GM19351 (cell line): ENCODE data around the gene MYBBP1A.

Source experiments
- ATAC-seq: cut with Tn5 transposase; IDR thresholded peaks from one replicate; pipeline ENCODE4 v1.9.1; 2021; ENCODE audit warnings: mild to moderate bottlenecking, moderate library complexity; ENCODE audit not compliant: unreplicated experiment

Gene MYBBP1A

DNA sequence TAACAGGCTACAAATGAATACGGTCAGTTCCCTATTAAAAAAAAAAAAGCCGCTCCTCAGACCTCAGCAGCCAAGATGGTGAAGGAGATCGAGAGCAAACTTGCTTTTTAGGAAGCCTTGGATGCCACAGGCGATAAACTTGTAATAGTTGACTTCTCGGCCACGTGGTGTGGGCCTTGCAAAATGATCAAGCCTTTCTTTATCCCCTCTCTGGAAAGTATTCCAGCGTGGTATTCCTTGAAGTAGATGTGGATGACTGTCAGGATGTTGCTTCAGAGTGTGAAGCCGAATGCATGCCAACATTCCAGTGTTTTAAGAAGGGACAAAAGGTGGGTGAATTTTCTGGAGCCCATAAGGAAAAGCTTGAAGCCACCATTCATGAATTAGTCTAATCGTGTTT lies 16.9 kb upstream of the MYBBP1A start:
- no peak for ATAC-seq

DNA sequence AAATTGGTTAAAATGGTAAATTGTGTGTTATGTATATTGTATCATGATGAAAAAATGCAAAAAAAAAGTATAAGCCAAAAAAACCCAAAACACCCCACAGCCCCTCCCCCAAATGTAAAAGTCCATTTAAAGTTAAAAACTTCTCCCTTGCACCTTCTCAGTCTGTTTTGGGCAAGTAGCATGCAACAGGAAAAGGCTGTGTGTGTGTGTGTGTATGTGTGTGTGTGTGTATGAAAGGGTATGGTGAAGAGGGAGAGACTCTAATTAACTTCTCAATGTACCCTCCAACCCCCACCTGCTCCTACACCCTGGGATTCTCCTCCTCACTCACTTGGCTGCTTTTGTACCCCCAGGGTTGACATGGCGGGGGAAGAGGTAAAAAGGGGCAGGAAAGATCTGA lies 14.4 kb upstream of the MYBBP1A start:
- ATAC-seq: no peak

DNA sequence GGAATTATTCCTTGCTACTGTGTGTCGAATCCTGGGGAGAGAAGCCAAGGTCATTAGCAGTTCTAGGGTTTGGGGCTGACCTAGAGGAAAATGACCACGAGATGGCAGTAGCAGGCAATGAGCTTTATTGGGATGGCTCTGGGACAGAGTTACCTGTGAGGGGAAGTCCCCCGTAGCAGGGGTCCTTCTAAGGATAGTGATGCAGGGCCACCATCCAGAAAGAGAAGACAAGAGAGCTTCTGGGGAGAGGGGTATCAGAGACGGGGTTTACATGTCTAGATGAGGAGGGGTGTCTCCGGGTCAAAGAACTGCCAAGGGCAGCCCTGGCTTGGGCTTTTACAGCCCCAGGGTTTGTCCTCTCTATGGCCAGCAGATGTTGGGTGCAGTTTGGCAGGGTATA lies 11.6 kb upstream of the MYBBP1A start:
- no peak for ATAC-seq

DNA sequence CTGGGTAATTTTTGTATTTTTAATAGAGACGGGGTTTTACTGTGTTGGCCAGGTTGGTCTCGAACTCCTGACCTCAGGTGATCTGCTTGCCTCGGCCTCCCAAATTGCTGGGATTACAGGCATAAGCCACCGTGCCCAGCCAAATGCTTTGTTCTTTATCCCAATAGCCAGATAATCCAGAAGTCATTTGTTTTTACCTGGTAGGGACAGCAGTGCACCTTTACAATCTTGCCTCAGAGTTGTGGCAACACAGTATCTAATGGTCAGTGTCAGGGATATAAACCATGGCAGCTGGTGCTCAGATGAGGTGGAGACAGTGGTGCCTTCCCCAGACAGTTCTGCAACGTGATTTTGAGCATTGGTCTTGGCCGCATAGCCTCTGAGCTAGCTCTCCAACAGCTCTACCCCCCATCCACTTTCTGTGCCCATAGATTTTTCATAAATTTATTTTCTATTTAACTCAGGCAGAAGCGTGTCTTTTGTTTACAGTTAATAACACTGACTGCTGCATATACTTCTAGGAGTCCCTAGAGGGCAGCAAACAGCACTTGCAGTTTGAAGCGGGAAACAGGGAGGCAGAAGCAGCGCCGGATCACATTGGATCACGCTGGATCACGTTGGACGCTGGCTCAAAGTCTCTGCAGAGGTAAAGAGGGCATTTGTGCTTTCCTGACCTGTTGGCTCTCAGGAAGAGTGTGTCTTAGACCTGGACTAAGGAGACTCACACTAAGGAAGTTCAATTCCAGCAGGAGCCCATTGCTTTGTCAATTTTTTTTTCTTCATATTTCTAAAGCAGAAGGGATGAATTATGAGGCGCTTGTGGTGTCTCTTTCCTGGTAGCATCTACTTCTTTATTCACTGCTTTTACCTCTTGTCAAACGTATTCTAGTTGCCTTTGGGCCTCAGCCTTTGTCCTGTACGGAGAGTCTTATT lies 10.3 kb upstream of the MYBBP1A start:
- ATAC-seq: no peak

DNA sequence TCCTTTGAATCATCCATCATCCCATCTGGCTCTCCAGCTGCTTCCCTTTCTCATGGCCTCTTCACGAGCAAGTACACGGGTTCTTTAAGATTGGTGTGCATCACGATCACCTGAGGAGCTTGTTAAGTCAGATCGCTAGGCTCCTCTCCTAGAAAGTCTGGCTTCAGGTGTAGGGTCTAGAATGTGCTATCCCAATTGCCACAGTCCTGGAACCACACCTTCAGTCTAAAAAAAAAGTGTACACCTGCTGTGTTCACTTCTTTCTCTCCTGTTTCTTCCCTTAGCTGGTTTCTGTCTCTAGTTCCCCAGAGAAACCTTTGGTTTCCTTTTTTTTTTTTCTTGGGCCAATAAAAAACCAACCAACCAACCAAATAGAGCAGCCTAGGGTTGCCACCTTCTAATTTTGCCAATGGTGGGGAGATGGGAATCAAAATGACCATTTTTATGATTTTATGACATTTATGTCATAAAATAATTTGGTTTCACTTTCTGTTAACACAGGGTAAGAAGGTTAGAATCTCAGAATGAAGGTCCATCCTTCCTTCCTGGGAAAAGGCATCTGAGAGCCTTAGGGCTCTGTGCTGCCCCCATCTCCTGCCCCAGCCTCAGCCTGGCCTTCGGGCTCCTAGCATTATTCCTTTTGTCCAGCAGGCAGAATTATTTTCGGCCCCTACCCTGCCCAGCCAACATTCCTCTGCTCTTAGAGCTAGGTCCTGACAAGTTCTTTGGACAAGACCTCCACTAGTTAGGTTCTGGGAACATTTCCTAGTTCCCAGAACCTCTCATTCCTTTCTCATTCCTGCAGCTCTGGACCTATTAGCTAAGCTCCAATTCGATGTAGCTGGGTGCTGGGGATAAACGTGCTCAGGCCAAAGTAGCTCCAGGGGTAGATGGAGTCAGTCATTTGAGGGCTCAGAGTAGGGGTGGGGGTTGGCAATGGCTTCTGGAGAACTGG lies 7.1 kb upstream of the MYBBP1A start:
- ATAC-seq: no peak

DNA sequence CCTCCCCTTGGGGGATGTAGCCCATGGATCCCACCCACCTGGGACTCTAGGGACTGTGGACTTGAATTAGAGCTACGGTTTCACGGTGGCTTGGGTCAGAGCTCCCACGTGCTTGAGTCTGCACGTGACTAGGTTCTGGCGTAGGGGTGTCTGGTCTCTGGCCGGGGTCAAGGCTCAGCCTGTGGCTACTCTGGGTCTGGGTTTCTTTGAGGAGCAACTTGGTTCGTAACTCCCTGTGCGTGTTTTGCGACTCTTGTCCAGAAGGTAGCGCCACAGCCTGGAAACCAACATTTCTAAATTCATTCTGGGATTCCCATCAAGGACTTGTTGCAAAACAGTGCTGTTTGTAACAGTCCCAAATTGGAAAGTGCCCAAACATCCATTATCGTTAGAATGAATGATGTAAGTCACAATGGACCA lies 5.7 kb upstream of the MYBBP1A start:
- no peak for ATAC-seq

DNA sequence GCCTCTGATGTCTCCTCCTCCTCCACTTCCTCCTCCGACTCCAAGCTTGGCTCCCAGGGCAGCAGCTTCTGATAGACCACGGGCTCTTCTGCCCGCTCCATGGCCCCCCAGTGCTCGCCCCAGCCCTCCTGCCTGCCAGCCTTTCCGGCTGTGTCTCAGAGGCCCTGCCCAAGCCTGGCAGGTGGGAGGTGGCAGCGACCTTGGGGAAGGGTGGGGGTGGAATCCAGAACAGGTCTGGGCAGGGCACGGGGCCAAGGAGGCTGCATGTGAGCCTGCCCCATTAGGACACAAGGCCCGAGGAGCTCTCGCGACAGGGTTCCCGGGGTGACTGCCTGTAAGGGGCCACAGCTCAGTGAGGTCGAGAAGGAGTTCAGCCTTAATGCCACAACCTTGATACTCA lies 5.2 kb upstream of the MYBBP1A start, which contains the start of gene GGT6:
TSS of gene GGT6 (minus strand) at position 157 of the 400 bp plus-strand sequence. CDS start at position 101, 56 bp downstream.
- ATAC-seq: no peak

DNA sequence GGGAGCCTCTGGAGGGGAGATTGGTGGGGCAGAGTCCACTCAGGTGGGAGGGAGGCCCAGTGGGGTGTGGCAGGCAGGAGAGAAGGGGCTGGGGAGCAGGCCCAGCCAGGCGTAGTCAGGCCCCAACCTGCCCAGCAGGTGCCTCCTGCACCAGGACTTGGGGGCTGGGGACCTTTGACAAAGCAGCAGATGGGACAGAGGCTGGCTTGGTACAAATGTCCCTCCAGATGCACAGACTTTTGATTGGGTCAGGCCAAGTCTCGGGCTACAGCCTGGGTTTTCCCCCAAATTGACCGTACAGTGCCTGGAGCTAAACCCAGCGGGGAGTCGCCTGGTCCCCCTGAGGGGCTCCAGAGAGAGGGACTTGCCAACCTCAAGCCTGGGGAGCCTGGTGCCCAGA lies 4.8 kb upstream of the MYBBP1A start:
- ATAC-seq: no peak

DNA sequence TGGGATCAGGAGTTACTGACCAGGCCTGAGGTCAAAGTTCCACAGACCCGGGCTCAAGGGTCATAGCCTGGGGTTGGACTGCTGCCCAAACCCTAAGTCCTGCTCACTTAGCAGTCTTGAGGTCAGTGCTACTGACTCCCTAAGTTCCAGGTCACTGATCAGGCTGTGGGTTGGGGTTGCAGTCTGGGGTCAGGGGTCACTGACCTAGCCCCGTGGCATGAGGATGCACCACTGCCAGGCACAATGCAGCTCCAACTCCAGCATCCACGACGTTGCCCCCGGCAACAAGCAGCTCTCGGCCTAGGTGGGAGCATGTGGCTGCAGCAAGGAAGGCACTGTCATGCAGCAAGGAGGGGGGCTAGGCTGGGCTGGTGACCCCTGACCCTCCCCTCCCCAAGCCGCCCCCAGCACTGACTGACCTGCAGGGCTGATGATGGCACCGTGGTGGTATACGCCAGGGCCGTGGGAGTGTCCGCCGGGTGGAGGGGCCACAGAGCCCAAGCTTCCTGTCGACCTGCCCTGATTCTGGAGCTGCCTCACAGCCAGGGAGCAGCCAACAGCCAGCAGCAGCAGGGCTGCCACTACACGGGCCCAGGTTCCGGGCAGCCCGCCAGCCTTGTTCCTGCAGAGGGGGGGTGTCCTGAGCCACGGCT lies 4.1 kb upstream of the MYBBP1A start:
- no peak for ATAC-seq

DNA sequence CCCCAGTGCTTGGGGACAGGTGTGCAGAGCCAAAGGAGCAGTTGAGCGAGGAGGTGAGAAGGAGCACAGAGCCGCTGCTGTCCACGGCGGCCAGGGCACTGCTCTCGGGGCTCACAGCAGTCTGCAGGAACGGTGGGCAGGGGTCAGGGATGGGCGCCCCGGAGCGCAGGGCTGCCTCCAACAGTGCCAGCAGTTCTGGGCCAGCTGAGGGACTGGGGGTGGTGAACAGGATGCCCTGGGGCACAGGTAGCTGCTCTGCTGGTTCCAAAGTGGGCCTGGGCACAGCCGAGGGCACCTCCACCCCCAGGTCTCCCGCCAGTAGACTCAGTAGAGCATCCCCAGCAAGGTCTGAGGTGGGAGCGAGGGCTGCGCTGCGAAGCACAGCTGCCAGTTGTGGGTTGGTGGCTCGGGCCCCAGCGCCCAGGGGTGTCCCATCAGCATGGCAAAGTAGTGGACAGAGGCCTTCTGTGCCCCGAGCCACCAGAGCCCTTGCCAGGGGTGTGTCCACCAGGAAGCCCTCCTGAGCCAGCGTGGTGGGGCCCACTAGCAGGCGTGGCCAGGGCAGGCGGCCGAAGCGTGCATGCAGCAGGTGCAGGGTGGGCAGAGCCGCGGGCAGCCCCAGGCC lies 3.3 kb upstream of the MYBBP1A start:
- ATAC-seq: no peak

DNA sequence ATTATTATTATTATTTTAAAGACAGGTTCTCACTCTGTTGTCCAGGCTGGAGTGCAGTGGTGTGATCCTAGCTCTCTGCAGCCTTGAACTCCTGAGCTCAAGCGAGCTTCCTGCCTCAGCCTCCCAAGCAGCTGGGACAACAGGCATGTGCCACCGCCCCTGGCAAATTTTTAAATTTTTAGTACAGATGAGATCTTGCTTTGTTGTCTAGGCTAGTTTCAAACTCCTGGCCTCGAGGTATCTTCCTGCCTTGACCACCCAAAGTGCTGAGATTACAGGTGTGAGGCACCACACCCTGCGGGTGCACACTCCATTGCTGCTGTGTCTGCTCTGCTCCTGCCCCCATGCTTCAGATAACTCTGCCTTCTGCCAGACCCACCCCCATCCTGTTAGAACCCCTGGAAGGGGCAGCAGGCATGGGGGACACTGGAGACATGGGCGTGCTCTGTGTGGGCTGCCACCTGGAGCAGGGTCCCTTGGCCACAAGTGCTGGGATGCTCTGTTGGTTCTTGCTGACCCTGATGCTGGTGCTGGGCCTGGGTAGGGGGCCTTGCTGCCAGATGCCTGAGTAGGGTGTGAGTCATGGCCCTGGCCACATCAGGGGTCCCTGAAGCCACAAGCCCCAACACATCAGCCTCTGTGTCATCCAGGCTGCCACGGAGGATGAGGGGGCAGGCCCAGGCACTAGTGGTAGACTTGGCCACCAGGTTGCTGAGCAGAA lies 2.6 kb upstream of the MYBBP1A start:
- no peak for ATAC-seq

DNA sequence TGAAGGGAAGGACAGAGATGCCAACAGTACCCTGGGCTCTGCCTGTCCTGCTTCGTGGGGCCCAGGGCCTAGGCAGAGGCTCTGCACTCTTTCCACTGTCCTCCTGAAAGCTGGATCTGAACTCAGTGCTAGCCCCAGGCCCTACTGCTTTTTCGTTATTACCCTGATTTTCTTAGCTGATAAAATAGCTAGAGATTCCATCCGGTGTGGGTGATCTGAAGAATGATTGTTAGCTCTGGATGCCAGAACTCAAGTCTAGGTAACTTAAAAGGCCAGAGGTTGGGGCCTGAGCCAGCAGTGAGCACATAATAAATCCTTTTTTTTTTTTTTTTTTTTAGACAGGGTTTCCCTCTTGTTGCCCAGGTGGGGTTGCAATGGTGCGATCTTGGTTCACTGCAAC lies 1.8 kb upstream of the MYBBP1A start:
- no peak for ATAC-seq

DNA sequence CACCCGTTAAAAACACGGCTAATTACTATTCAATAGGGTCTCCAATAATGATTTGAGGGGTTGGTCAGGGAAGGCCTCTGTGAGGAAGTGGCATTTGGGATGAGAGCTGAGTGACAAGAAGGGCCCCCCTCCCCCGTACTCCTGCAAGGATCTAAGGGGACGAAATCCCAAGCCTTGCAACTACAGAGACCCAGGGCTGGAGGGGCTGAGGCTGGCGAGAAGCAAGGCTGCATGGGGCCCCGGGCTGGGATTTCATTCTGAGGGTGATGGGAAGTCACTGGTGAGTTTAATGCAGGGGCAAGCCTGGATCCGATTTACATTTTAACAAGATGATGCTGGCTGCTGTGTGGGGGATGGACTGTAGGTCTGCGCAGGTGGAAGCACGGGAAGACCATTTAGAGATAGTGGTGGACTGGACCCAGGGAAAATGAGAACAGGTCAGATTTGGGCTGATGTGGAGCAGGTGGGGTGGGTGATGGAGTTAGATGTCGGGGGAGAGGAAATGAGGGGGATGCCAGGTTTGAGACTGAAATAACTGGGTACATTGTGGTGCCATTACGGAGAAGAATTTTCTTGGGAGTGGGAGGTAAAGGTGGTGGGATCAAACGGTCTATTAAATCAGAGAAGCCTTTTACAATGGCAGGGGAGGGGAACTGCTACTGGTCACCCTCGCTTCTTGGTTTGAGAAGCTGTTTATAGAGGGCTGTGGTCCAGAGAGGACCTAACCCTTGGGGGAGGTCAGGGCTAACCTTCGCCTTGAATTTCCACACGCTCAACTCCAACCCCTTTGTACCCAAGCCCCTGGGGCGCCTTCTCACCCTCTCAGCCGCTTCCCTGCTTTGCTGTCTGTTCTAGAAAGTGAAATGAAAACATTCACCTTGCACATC lies 932 bp upstream of the MYBBP1A start:
- no peak for ATAC-seq

DNA sequence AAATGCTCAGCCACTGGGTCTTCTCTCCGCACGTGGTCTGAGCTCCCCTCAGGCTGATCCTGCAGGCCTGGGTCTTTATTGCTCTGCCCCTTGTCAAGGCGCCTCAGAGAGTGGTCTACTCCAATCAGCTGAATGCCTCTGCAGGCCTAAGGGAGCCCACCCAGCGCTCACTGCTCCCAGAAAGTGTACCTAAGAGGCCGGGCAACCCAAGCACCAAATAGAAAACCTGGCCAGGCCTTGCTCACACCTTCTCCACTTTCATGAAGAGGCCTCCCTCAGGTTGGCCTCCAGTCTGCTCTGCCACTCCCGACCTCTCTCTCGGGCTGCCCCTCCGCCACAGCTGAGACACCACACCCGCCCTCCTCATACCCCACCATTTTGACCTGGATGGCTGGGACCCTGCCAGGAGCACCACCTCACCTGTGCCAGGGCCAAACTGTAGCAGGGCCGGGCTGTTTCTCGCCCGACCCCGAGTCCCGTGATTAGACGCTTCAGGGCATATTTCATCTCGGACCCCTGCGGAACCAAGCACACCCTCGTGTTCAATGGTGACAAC lies 665 bp downstream of the MYBBP1A start:
- ATAC-seq: no peak

DNA sequence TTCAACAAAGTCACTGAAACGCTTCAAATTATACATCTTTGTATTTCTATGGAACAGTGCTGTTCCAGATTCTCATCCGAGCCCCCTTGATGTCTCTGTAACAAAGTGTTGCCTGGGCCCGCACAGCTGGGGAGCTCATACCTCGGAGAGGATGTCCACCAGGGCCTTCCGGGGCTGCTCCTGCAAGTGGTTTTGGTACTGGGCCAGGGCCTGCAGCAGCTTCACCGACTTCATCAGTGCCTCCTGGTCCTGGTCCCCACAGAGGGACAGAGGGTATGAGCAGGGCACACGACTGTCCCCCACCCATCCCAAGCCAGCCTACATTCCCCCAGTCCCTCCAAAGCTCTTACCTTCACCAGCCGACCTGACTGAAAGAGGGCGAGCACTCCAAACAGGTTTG lies 1.5 kb downstream of the MYBBP1A start:
- no peak for ATAC-seq

DNA sequence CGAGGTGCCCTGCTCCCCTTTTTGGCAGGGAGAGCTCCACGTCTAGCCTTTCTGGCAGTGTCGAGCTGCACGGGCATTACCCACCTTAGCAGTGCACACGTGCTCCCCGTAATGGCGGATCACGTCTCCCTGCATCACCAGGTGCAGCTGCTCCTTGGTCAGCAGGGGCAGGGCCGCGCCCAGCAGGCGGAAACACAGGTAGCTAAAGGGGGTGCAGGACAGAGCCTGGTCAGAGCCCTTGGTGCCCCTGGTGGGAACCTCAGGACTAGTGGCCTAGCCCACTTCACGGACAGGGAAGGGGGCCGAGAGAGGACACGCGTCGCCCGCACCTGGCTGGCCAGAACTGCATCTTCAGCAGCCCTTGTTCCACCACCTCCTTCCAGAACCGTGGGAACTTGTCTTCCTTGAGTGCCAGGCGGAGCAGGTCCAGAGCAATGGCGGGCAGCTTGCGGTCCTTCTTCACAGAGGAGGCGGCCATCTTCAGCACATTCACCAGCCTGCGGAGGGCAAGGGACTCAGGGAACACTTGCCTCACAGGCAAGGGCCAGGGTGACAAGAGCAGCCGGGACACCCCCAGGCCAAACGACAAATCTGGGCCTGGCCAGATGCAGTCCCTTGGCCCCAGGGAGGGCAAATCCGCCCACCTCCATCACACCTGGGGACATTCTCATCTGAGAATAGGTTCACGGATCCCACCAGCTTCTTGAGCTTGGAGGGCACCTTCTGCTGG lies 3.2 kb downstream of the MYBBP1A start:
- no peak for ATAC-seq

DNA sequence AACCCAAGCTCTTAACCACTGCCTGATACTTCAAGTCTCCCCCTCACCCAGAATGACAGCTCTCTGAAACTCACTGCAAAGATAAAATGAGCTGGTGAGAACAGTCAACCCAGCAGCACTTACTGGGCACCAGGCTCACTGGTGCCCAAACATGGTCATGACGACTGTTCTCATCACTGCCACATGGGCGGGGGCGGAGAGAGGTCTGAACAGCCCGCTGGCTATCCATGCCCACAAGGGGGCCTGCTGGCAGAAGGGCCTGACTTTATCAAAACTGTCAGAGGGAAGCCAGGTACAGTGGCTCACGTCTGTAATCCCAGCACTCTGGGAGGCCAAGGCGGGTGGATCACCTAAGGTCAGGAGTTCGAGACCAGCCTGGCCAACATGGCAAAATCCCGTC lies 4.0 kb downstream of the MYBBP1A start:
- ATAC-seq: no peak

DNA sequence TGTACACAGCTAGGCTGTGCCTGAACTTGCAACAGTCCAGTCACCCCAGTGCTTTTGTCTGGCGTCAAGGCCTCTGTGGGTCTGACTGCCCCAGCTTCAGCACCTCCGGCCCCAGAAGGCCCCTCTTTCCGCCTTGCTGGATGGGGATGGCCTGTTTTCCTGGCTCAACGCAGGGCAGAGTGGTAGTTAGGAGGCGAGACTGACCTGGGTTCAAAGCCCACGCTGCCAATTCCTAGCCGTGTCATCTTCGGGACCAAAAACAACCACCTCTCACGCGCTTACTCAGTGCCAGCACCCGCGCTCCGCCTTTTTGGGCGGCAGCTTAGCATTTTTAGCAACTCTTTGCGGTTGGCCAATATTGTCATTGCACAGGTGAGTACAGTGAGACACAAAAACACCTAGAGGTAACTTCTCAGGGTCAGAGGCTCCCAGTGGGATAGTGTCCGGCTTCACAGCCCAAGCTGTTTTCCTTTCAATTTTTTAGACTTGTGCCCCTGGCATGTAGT lies 4.6 kb downstream of the MYBBP1A start:
- no peak for ATAC-seq
